Left hindlimb (tissue), 1 donor: ENCODE data around the gene FOXA3.
"Not testable (repeated sequence)": the region's sequence is repeated elsewhere in the genome, so short reads cannot be mapped to it uniquely, and the experiment has no call there.

Experiments used
- DNase-seq: peaks from one replicate; pipeline ENCODE4 v3.0.0-alpha.2; 2018

Gene FOXA3

GRCh38 chr19:45895983-45896599 is 32.0 kb downstream of the FOXA3 start:
- DNase-seq, result not testable (repeated sequence)

- no peak for DNase-seq
Measured at GRCh38 chr19:45897261-45897812, 33.2 kb downstream of the FOXA3 start.

DNA sequence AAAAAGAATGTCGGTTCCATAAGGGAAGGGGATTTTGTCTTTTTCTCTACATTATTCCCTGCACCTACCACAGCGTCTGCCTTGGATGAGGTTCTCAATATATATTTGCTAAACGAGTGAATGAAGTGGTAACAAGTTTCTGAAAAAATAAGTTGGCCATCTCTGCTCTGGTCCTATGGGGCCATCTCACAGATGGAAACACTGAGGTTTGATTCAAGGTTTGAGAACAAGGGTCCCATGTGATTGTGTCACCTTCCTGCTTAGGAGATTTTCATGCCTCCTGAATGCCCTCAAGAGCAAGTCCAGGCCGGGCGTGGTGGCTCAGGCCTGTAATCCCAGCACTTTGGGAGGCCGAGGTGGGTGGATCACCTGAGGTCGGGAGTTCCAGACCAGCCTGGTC is 35.1 kb downstream of the FOXA3 start:
- no peak for DNase-seq

- DNase-seq, result no peak
Measured at GRCh38 chr19:45899919-45900589, 35.9 kb downstream of the FOXA3 start.

DNA sequence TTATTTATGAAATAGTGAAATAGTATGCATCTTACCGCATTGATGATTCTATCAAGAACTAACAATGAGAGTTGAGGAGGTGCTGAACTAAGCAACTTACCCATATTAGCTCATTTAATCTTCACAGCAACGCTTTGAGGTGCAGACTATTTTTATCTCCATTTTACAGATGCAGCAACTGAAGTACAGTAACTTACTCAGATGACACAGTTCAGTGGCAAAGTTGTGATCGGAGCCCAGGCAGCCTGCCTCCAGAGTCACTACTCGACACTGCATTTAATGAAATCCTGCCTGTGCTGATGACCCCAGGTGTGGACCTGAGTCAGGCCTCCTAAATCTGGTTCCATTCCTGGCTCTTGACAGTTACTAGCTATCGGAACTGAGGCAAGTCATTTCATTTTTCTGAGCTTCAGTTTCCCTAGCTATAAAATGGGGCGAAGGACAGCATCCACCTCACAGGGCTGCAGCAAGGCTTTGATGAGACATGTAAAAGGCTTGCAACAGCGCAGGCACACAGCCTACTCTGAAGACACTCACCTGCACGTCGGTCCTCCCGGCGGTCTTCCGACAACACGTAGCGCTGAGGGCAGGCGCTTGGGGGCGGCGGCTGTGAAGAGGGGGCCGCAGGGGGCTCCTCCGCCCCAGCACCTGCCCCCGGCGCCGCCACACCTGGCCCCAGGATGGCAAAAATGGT is 36.8 kb downstream of the FOXA3 start:
- no peak for DNase-seq

DNA sequence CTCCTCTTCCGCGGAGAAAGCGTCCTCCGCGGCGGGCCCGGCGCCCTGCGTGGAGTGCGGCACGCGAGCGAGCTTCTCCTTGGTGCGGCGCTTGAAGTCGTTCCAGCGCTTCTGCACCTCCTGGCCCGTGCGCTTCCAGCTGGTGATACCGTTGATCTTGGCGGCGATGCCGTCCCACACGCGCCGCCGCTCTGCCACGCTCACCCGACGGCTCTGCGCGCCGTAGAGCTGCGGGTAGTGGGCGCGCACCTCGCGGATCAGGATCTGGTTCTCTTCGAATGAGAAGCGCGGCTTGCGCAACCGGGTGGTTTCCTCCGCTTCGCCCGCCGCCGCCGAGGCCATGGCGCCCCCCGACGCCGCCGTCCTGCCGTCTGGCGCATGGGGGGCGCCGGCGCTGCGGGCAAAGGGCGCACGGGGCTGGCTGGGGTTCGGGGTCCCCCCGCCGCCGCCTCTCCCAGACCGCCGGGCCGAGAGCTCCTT is 37.3 kb downstream of the FOXA3 start:
- DNase-seq, result peak; percentile 53

DNA sequence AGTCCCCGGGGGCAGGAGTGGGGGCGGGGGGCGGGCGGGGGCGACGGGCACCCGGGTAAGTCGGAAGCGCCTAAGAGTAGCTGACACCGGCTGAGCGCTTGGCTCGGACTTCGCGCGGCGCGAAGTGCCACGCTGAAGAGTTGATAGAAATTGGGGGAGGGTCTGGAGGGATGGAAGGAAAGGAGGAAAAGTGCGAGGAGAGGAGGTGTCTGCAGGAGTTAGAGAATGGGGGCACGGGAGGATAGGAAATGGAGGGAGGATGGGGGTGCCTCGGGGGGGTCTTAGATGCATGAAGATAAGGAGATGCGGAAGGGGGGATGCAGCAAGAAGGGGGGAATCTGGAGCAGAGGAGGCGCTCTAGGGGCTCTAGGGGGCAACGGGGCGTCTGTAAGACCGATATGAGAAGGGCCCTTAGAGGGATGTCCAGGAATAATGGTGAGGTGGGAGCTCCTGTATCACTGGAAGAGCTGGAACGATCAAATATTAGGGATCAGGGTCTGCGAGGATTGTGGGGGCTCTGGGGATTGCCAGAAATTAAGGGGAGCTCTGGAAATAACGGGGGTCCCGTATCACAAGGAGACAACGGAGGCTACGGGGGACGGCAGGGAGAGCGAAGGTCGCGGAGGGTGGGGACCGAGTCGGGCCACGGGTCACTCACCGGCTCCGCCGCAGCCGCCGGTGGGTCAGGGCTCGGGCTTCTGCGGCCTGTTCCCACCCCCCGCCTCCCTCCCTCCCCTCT is 38.0 kb downstream of the FOXA3 start, which contains the start of gene MYPOP:
TSS of gene MYPOP (minus strand) at position 702 of the 739 bp plus-strand sequence. CDS start 840 bp downstream, outside the sequence.
- peak; percentile 46 for DNase-seq

GRCh38 chr19:45902651-45903625 is 38.8 kb downstream of the FOXA3 start:
- peak; percentile 99 for DNase-seq

GRCh38 chr19:45905011-45905410 is 40.9 kb downstream of the FOXA3 start:
- no peak for DNase-seq

DNA sequence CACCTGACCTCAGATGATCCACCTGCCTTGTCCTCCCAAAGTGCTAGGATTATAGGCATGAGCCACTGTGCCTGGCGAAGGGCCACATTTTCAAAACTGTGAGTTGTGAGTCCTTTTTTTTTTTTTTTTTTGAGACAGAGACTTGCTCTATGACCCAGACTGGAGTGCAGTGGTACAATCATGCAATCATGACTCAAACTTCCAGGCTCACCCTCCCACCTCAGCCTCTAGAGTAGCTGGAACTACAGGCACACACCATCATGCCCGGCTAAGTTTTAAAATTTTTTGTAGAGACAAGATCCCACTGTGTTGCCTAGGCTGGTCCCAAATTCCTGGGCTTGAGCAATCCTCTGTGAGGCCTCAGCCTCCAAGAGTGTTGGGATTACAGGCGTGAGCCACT is 42.1 kb downstream of the FOXA3 start:
- DNase-seq, result no peak

- DNase-seq, result no peak
Measured at GRCh38 chr19:45908956-45909355, 44.8 kb downstream of the FOXA3 start.

GRCh38 chr19:45911291-45911690 is 47.2 kb downstream of the FOXA3 start:
- DNase-seq, result no peak

DNA sequence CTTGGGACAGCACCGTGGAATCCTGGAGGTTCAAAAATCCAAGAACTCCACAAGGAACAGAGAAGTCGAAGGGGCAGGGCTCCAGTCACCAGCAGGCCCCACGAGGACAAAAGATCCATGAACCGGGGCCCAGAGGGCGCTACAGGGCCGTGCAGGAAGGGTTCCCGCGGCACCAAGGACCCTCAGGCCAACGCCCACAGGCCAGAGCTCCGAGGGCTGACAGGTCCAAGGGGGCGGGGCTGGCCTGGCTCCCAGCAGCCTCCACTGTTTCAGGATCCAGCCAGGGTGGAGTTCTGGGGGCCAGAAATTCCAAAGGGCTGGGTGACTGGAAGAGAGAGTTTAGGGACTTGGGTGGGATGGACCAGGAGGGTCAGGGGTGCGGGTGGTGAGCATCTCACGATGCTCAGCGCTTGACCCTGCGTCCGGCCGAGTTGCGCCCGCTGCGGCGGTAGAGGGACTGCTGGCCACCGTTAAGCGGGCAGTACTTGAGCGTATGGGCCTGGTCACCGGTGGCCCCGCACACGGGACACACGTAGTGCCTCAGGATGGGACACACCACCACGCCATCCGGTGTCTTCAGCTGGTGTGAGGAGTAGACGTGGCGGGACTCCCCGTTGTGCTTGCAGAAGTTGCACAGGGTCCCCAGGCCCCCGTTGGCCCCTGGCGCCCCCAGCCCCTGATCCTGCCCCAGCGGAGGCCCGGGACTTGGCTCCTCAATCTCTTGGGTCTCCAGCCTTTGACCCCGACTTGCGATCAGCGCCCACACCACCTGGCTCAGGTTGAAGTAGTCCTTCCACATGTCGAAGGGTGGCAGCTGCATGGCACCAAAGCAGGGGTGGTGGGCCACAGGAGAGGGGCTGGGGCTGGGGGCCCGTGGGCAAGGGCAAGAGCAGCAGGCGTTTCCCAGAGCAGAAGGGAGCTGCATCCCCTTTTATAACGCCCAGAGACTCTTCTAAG is 50.0 kb downstream of the FOXA3 start, which contains the start of gene NANOS2:
TSS of gene NANOS2 (minus strand) at position 905 of the 957 bp plus-strand sequence. CDS start at position 820, 85 bp downstream.
- no peak for DNase-seq

DNA sequence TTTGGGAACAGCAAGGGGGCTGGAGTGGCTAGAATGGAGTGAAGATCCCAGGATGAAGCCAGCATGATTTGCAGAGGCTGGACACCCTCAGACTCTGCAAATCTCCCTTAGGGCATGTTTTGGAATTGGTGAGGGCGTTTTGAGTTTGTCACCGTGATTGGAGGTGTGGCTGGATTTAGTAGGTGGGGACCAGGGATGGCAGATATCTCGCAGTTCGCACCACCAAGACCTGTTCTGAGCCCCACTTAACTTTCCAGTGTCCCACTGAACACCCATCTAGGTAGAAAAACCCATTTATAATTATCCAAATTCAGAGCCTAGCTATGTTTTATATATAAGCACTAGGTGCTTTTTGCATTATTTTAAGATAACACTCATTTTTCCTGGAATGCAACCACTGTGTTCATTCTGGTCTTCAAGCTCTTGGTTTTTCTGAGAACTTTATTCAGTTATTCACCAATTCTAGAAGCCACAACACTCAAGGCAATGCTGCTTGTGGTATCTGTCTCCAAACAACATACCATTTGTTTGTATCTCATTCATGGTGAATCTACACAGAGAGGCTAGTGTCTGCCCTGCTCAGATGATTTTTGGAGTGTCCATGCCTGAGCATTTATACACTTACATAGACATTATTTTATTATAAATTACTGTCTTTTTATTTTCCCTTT is 53.4 kb downstream of the FOXA3 start:
- no peak for DNase-seq

DNA sequence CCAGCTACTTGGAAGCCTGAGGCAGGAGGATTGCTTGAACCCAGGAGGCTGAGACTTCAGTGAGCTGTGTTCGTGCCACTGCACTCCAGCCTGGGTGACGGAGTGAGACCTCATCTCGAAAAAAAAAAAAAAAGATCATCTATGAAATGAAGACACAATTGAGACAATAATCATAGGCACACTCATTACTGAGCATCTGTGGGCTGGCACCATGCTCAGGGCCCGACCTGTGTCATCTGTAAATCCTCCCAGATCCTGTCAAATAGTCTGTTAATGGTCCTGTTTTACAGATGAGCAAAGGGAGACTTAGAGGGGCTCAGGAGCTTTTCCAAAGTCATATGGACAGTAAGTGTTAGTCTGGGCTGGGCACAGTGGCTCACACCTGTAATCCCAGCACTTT is 54.6 kb downstream of the FOXA3 start:
- DNase-seq, result no peak

DNA sequence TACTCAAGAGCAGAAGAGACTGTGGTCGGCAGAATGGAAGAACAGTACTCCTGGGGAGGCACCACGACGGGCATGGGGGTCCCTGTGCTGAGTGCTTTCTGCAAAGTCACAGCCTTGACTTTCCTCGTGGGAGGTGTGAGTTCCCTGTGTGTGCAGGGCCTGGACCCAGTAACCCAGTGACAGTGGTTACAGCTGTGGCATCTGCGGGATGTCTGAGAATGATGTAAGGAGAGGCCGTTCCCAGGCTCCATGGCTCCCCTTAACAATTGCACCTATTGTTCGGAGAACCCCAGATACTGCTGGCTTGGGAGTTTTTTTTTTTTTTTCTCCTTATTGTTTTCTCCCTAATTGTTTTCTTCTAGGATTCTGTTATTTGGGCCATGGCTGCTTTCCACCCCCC is 55.6 kb downstream of the FOXA3 start:
- DNase-seq, result no peak

DNA sequence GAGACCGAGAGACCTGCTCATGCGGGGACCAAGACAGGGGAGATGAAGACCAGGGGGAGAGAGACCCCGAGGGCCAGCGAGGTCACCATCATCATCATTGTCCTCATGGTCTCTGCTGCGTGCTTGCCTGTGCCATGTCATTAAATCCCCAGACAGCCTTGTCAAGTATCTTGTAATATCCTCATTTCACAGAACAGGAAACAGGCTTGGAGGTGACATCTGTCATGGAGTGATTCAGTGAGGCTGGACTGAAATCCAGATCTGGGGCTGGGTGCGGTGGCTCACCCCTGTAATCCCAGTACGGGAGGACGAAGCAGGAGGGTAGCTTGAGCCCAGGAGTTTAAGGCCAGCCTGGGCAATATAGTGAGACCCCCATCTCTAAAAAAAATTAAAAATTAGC is 56.3 kb downstream of the FOXA3 start:
- no peak for DNase-seq

GRCh38 chr19:45922281-45922680 is 58.2 kb downstream of the FOXA3 start:
- no peak for DNase-seq
